Duodenal mucosa (tissue), 2 donors: Measurements from ENCODE around the gene ZNRF2.
"Not testable (repeated sequence)": the region's sequence is repeated elsewhere in the genome, so short reads cannot be mapped to it uniquely, and the experiment has no call there.

Source experiments
- H3K27ac ChIP-seq: one replicate; pipeline ENCODE4 v1.7.0; 2013; ENCODE audit warnings: low read depth, low read length
- H3K27me3 ChIP-seq, 2 donors: one replicate each; pipeline ENCODE4 v1.7.0; 2013; ENCODE audit warnings: low read length in 2 of 2, control low read depth in 1 of 2; ENCODE audit not compliant: insufficient read depth in 2 of 2, control insufficient read depth in 1 of 2
- H3K36me3 ChIP-seq, 2 donors: one replicate each; pipeline ENCODE4 v1.7.0; 2013; ENCODE audit warnings: low read length in 2 of 2, control low read depth in 1 of 2; ENCODE audit not compliant: insufficient read depth in 2 of 2, control insufficient read depth in 1 of 2
- H3K4me1 ChIP-seq, 2 donors: one replicate each; pipeline ENCODE4 v1.7.0; 2013; ENCODE audit warnings: low read length in 2 of 2, control low read depth in 1 of 2; ENCODE audit not compliant: insufficient read depth in 2 of 2, control insufficient read depth in 1 of 2
- H3K4me3 ChIP-seq, 2 donors: one replicate each; pipeline ENCODE4 v1.7.0; 2013; ENCODE audit warnings: low read length in 2 of 2, low read depth in 1 of 2
- H3K9ac ChIP-seq, 2 donors: one replicate each; pipeline ENCODE4 v1.7.0; 2013; ENCODE audit warnings: low read length in 2 of 2, low read depth in 1 of 2
- H3K9me3 ChIP-seq, 2 donors: one replicate each; pipeline ENCODE4 v1.7.0; 2013; ENCODE audit warnings: low read length in 2 of 2, control low read depth in 1 of 2; ENCODE audit not compliant: control insufficient read depth in 1 of 2

ZNRF2 gene

DNA sequence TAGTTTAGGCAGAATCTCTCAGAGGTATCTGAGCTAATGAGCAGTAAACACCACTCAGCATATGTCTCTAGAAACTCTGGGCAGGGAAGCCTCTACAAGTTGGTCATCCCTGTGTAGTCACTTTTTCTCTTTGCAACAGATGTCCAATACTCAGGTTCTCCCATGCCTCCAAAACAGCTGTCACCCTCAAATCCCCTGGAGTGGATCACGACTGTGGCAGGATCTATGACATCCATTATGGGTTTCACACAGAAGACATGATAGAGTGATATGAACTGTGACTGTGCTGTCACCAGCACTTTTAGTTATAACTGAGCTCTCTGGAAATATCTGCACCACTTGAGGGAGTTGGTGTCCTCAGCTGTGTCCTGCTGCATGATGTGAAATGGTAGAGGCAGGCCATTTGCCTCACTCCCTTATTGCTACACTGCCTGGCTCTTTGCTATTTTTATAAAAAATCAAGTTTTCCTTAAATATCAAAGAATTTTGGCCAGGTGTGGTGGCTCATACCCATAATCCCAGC lies 24.1 kb upstream of the ZNRF2 start:
- no peaks in the 10 kb centered on the region for H3K9me3 ChIP-seq
- peaks cover 6 to 9% of the 10 kb centered on the region in 2 donors for H3K4me1 ChIP-seq
- no peaks in the 10 kb centered on the region for H3K27me3 ChIP-seq
- no peak overlapping the region for H3K4me3 ChIP-seq
- no peak overlapping the region for H3K27ac ChIP-seq
- no peak overlapping the region for H3K9ac ChIP-seq
- H3K36me3 ChIP-seq, result no peaks in the 10 kb centered on the region

DNA sequence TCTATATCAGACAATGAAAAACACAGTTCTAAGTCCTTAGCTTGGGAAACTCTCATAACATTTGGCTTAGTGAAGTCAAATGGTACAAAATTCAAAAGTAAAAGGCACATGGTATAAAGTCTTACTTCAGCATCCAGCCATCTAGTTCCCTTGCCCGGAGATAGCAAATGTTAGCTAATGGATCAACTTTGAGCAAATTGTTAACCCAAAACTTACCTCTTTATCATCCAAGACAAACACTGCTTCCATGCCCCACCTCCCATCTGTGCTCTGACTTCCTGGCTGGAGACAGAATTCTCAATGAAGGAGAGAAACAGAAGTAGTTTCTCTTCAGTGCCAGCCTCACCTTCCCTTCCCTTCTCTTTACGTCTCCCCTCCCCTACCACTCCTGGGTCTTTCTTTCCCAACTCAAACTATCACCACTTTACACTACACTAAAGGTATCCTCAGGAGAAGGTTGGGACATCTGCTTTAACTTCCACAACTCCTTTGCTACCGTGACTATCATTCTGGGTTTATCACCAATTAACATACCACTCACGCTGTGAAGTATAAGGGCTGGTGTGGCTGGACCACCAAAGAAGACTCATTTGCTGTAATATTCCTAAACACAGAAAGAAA lies 21.2 kb upstream of the ZNRF2 start:
- no peaks in the 10 kb centered on the region for H3K27me3 ChIP-seq
- H3K4me1 ChIP-seq, result no peaks in the 10 kb centered on the region
- H3K9ac ChIP-seq, result no peak overlapping the region
- no peaks in the 10 kb centered on the region for H3K9me3 ChIP-seq
- H3K4me3 ChIP-seq, result no peak overlapping the region
- H3K36me3 ChIP-seq, result no peaks in the 10 kb centered on the region
- H3K27ac ChIP-seq, result no peak overlapping the region

DNA sequence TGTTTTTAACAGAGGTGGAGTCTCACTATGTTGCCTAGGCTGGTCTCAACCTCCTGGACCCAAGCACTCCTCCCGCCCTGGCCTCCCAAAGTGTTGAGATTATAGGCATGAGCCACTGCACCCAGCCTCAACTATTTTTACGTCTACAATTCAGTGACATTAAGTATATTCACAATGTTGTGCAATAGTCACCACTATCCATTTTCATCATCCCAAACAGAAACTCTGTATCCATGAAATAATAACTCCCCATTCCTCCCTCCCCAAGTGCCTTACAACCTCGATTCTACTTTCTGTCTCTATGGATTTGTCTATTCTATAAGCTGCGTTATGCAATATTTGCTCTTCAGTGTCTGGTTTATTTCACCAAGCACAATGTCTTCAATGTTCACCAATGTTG lies 20.3 kb upstream of the ZNRF2 start:
- Histone ChIP-seq H3K36me3 (no peaks in the 10 kb centered on the region), H3K27ac (no peak overlapping the region), H3K9ac (no peak overlapping the region), H3K27me3 (no peaks in the 10 kb centered on the region), H3K9me3 (no peaks in the 10 kb centered on the region), H3K4me3 (no peak overlapping the region), H3K4me1 (no peaks in the 10 kb centered on the region)

DNA sequence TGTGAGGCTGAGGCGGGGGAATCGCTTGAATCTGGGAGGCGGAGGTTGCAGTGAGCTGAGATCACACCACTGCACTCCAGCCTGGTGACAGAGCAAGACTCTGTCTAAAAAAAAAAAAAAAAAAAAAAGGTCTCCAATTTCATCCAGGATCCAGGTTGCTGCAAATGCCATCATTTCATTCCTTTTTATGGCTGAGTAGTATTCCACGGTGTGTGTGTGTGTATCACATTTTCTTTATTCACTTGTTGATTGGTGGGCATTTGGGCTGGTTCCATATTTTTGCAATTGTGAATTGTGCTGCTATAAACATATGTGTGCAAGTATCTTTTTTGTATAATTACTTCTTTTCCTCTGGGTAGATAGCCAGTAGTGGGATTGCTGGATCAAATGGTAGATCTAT lies 19.2 kb upstream of the ZNRF2 start:
- H3K27me3 ChIP-seq, H3K4me3 ChIP-seq, H3K27ac ChIP-seq, H3K9me3 ChIP-seq, H3K4me1 ChIP-seq, H3K9ac ChIP-seq, H3K36me3 ChIP-seq: not testable (repeated sequence)

DNA sequence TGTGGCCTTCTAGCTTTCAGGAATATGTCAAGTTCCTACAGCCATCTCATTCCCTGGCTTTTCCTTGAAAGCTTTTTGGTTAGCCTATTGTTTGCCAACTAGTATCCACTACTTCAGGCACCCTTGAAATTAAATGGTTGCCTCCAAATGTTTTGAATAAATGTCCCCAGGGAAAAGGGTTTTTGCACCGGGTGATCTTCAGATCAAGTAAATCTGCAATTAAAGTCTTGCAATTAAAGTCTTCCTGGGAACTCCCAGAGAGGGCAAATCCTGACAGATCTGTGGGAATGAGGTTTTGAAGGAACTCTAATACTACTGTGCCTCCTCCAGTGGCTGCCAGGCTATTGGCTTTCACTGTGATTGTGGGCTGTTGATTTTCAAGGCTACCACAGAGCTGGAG lies 17.7 kb upstream of the ZNRF2 start:
- no peaks in the 10 kb centered on the region for H3K27me3 ChIP-seq
- no peaks in the 10 kb centered on the region for H3K36me3 ChIP-seq
- no peaks in the 10 kb centered on the region for H3K4me1 ChIP-seq
- no peaks in the 10 kb centered on the region for H3K9me3 ChIP-seq
- H3K4me3 ChIP-seq, result no peak overlapping the region
- H3K27ac ChIP-seq, result no peak overlapping the region
- H3K9ac ChIP-seq, result no peak overlapping the region

DNA sequence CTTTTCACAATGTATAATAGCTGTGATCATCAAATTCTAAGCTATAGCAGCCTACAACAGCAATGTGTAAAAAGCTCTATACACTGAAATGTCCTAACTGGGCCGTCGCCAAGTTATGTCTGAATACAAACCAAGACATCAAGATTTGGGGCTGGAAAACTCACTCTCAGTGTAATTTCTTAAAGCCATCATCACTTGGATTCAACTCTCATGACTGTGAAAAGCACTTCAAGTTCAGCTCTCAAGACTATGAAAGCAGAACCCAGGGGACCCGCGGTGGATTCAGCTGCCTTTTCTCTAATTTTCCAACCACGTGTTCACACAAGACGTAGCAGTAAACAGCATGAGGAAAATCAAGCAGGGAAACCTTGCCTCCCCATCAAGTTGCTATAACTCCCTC lies 15.8 kb upstream of the ZNRF2 start:
- H3K4me3 ChIP-seq, result no peak overlapping the region
- no peaks in the 10 kb centered on the region for H3K27me3 ChIP-seq
- no peaks in the 10 kb centered on the region for H3K4me1 ChIP-seq
- H3K36me3 ChIP-seq, result no peaks in the 10 kb centered on the region
- no peak overlapping the region for H3K9ac ChIP-seq
- H3K9me3 ChIP-seq, result no peaks in the 10 kb centered on the region
- no peak overlapping the region for H3K27ac ChIP-seq

DNA sequence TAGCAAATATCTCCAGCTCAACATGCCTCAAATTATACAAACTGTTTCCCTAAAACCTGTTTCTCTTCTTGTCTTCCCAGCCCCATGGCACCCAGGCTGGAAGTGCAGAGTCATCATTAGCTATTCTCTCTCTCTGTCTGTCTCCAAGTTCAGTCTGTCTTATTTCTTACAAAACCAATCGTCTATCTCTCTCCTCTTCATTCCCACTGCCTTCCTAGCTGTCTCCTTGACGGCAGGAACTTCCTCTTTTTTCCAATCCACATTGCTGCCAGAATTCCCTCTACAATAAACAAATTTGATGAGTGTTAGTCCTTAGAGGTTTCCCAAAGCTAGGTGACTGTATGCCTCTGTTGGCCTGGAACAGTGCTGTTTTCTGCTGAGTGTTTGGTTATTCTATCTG lies 14.9 kb upstream of the ZNRF2 start:
- Histone ChIP-seq H3K36me3 (no peaks in the 10 kb centered on the region), H3K4me3 (no peak overlapping the region), H3K27me3 (no peaks in the 10 kb centered on the region), H3K9me3 (no peaks in the 10 kb centered on the region), H3K9ac (no peak overlapping the region), H3K27ac (no peak overlapping the region), H3K4me1 (no peaks in the 10 kb centered on the region)

DNA sequence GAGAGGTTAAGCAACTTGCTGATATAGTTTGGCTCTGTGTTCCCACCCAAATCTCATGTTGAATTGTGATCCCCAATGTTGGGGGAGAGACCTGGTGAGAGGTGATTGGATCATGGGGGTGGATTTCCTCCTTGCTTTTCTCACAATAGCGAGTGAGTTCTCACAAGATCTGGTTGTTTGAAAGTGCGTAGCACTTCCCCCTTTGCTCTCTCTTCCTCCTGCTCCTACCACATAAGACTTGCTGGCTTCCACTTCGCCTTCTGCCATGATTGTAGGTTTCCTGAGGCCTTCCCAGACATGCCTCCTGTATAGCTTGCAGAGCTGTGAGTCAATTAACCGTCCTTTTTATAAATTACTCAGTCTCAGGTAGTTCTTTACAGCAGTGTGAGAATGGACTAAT lies 13.5 kb upstream of the ZNRF2 start:
- Histone ChIP-seq H3K4me1 (no peaks in the 10 kb centered on the region), H3K9ac (no peak overlapping the region), H3K36me3 (no peaks in the 10 kb centered on the region), H3K27ac (no peak overlapping the region), H3K27me3 (no peaks in the 10 kb centered on the region), H3K9me3 (no peaks in the 10 kb centered on the region), H3K4me3 (no peak overlapping the region)

DNA sequence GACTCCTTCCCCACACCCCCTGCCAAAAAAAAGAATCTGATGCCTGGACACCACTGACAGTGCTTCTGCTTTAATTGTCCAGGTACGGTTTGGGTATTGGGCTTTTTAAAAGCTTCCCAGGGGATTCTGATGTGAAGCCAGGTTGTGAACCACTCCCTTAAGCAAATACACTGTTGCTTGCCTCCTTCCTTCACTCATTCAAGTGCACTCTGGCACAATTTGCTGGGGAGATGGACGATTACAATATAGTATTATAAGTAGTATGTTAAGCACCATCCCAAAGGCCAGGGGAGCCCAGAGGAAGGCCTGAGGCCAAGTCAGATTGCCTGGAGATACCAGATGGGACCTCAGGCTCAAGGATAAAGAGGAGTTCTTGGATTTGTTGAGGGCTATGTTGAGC lies 12.3 kb upstream of the ZNRF2 start:
- Histone ChIP-seq H3K4me1 (peaks cover 0 to 1% of the 10 kb centered on the region in 2 donors), H3K36me3 (no peaks in the 10 kb centered on the region), H3K4me3 (no peak overlapping the region), H3K9me3 (no peaks in the 10 kb centered on the region), H3K9ac (no peak overlapping the region), H3K27me3 (no peaks in the 10 kb centered on the region), H3K27ac (no peak overlapping the region)

DNA sequence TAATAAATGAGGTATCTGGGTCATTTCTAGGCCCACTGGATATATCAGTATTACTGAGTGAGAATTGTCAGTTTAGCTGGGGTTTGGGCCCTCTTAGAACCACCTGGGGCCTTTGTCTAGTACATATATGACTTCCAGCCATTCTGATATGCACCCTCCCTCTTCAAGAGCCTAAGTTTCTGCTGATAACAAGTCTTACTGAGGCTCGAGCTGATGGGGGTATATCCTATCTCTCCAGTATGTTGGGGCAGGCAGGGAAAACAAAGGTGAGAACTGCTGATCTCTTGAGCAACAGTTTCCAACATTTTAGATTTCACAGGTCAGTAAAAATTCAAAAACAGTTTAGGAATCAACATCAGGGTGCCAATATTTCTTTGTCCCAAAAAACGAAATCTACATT lies 10.8 kb upstream of the ZNRF2 start:
- no peaks in the 10 kb centered on the region for H3K9me3 ChIP-seq
- H3K4me3 ChIP-seq, result no peak overlapping the region
- peaks cover 4 to 10% of the 10 kb centered on the region in 2 donors for H3K4me1 ChIP-seq

DNA sequence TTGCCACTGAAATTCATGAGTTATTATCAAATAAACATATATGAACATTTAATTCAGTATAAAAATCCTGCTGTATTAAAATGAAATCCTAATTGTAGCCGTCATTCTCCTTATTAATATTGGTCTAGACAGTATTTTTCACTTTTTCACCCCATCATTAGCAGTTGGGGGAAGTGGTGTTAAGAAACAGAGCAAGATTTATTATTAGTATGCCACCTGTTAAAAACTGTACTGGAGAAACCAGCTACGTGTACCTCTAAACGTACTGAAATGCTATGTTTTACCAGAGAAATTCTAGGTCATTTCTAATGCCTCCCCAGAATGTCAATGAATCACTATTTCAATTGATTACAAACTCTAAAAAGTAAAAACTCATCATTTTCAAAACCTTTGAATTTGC lies 9.8 kb upstream of the ZNRF2 start:
- peaks cover 4 to 10% of the 10 kb centered on the region in 2 donors for H3K4me1 ChIP-seq
- H3K9ac ChIP-seq, result no peak overlapping the region
- no peaks in the 10 kb centered on the region for H3K36me3 ChIP-seq
- H3K9me3 ChIP-seq, result no peaks in the 10 kb centered on the region
- no peak overlapping the region for H3K4me3 ChIP-seq
- H3K27me3 ChIP-seq, result no peaks in the 10 kb centered on the region
- H3K27ac ChIP-seq, result no peak overlapping the region

More for the DNA sequence above, 10.8 kb upstream of the ZNRF2 start:
- H3K27ac ChIP-seq, result no peak overlapping the region
- no peak overlapping the region for H3K9ac ChIP-seq
- no peaks in the 10 kb centered on the region for H3K36me3 ChIP-seq
- no peaks in the 10 kb centered on the region for H3K27me3 ChIP-seq
